ENCODE data around the gene ATP8A1. TPM values are rescaled to one million over a fixed set of nuclear protein-coding genes. Genes with fewer than 3 reads are reported as not detected.
"Not testable (repeated sequence)": the region's sequence is repeated elsewhere in the genome, so short reads cannot be mapped to it uniquely, and the experiment has no call there.

The ATP8A1 gene
- total RNA-seq, 1 experiment from 2014 or later: 0.06 TPM

DNA sequence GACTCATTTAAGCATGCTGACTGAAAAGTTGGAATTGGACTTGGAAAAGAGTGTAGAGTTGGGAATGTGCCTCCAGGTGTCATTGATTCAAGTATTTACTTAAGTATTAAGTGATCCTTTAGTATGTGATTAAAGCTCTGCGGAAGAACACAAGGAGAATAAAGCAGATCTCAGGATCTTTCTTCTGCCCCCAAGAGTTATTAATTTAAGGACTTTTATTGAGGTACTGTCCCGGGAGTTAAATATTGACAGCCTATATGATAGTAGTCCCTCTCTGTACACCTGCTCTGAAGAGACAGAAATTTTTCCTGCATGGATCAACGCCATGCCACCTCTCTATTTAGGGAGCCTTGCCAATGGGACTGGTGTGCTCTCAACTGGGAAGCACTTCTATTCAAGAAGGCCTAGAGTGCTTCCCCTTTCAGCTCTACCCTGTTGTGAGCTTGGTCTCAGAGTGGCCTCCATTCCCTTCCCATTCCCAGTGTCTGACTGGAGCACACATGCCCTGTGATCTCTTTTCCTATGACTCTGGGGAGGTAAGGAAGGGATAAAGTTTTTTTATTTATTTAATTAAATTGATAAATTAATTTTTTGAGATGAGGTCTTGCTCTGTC lies 183.7 kb downstream of the ATP8A1 start:
- DNase-seq (ENCODE audit: low read depth): no peak

DNA sequence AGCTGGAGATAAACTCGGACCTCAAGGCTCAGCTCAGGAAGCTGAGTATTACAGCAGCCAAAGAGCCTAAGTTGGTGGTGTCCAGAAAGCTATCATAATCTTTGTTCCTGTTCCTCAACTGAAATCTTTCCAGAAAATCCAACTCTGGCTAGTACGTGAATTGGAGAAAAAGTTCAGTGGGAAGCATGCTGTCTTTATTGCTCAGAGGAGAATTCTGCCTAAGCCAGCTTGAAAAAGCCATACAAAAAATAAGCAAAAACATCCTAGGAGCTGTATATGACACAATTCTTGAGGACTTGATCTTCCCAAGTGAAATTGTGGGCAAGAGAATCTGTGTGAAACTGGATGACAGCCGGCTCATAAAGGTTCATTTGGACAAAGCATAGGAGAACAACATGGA lies 185.0 kb downstream of the ATP8A1 start:
- DNase-seq (ENCODE audit: low read depth): no peak

DNA sequence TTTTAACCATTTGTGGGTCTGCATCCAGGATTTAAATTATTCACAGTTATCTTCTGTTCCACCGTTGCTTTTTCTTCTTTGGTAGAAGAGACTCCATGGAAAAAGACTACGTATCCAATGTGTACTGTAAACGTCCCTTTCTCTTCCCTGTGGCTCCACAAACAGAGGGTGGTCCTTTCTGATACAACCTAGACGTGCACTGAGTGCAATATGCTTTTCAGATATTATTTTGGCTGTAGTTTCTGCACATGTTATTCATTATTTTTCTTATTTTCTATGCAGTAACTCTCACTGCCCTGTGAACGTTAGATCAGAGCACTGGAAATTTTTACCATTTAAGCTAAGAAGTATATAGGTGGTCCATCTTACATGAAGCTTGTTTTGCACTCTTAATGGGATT lies 186.9 kb downstream of the ATP8A1 start:
- no peak for DNase-seq (ENCODE audit: low read depth)

DNA sequence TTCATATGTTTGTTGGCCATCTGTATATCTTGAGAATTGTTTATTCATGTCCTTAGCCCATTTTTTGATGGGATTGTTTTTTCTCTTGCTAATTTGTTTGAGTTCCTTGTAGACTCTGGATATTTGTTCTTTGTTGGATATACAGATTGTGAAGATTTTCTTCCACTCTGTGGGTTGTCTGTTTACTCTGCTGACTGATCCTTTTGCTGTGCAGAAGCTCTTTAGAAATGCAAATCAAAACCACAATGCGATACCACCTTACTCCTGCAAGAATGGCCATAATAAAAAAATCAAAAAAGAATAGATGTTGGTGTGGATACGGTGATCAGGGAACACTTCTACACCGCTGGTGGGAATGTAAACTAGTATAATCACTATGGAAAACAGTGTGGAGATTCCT lies 189.1 kb downstream of the ATP8A1 start:
- DNase-seq (ENCODE audit: low read depth): not testable (repeated sequence)

DNA sequence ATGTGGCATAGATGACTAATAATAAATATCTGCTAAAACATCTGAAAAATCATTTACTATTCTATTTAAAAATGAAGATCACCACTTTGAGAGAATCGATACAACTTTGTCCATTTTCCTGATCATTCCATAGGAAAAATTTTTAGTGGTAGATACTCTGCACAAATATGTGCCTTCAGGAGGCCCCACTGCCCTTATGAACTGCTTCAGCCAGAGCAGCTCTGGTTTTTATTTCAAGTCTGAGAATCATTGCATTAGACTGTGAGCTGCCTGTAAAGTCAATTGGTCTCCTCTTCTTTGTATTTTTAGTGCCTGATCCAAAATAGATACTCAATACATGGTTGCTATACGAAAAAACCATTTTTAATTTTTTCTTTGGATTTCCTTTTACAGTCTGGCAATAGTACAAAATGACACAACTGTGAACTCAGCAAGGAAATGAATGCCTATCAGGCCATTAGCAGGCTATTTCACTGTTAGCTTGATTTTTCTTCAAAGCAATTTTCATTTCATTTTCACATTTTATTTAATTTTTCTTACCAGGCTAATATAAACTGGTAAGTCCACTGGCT lies 190.5 kb downstream of the ATP8A1 start:
- no peak for DNase-seq (ENCODE audit: low read depth)

DNA sequence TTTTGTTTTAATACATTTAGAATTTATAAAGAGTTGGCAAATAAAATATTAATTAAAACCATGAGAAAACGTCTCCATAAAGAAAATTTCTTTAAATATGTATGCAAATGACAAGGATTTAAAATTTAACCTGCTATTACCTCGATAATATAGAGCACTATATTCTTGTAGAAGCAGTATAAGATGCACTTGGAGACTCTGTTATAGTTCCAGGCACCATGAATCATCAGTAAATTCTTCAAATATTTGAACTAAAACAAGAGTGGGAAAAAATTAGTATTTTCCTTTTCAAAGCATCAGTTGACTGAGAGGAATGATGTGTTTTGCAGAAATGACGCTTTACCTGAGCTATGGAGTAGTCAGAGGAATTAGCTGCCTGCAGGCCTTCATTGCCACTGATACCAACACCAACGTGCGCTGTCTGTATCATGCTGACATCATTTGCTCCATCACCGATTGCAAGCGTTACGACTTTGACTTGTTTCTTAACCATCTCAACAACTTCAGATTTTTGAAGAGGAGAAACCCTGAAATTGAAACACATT lies 192.3 kb downstream of the ATP8A1 start:
- DNase-seq (ENCODE audit: low read depth): no peak

DNA sequence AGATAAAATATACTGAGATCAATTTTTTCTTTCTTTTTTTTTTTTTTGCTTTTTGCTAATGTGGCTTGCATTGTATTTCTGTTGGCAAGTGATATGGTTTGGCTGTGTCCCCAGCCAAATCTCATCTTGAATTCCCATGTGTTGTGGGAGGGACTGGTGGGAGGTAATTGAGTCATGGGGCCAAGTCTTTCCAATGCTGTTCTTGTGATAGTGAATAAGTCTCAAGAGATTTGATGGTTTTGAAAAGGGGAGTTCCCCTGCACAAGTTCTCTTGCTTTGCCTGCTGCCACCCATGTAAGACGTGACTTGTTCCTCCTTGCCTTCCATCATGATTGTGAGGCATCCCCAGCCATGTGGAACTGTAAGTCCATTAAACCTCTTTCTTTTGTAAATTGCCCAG lies 195.7 kb downstream of the ATP8A1 start:
- DNase-seq (ENCODE audit: low read depth): not testable (repeated sequence)

DNA sequence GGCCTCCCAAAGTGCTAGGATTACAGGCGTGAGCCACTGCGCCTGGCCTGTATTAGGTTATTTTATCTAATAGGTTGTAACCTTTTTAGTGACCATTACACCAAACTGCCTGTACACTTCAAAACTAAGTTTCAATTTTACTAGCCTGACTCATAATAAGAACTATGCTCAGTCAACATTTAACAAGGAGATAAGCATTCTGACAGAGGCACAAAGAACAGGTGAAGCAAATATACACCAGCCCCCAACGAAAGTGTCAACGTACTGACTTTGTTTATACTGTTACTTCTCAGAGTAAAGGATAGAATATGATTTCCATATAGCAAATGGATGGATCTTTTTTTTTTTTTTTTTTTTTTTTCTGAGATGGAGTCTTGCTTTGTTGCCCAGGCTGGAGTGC lies 196.9 kb downstream of the ATP8A1 start:
- no peak for DNase-seq (ENCODE audit: low read depth)

DNA sequence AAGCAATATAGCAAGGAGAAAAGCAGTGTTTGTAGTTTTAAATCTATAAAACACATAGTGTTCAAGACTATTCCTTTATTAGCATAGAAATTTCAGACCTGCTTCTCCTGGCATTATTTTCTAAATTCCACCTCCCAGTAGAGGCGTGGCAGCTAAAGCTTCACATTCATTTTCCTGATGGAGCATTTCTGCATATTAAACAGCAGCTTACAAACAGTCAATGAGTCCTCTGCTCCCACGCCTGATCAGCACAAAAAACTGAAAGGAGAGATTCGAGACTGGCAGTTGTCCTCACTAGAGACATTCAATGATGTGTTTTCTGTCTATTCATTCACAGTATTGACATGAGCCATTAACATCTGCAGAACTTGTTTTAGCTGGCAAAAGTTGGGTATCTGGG lies 198.2 kb downstream of the ATP8A1 start:
- DNase-seq (ENCODE audit: low read depth): no peak

DNA sequence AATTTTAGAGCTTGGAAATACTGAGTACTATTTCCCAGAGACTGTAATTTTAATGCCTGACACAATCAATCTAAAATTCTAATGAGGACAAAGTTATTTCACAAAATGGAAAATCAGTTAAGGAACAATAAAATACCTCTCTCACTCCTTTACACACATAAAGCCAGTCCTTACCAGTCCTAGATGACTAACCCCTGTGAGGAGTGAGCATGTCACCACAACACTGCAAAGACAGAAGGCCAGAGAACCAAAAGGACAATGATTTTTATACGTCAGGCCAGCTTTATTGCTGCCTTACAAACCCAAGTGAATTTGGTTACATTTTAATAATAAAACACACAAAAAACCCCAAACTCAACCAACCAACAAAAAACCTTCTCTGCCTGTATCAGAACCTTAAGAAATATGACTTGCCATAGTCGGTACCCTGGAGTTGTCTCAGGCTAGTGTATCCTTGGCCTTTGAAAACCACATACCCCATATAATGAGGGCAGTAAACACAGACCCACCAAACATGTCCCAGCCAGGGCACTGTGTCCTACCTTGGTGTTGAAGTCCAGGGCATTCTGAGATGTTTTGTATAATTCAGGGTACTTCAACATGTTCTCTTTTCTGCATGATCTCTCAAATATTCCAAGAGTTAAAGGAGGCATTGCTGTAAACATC lies 202.0 kb downstream of the ATP8A1 start:
- DNase-seq (ENCODE audit: low read depth): no peak

DNA sequence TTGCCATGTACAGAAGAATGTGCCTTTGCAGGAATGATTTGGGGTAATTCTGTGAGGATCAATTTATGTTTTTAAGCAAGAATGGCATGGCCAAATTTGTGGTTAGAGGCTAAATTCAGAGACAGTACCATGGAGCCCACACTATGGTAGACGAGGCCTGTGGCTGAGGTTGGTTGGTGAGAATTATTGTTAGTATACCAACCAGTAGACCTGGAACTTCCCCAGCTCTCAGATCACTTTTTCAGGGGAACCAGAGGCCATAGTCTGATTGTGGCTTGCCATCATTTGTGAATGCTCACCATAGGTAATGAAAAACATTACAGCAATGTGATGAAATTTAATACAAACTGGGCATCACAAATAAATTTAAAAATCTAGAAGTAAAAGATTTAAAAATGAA lies 203.3 kb downstream of the ATP8A1 start:
- DNase-seq (ENCODE audit: low read depth): no peak

DNA sequence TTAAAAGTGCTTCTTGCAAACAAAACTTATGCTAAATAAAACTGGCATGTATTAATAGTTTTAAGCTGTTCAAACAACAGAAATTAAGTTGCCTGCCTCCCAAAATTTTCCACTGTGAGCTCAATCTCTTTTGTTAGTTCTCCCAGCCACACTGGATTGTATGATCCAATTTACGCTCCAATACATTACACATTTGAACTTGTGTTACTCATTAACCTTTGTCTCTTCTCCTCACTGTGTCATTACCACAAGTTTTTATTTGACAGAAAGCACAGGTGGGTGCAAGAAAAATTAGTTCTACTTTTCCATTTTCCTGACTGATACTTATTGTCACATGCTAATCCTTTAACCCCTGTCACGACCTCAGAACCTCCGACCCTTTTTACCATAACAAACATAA lies 204.1 kb downstream of the ATP8A1 start:
- no peak for DNase-seq (ENCODE audit: low read depth)

DNA sequence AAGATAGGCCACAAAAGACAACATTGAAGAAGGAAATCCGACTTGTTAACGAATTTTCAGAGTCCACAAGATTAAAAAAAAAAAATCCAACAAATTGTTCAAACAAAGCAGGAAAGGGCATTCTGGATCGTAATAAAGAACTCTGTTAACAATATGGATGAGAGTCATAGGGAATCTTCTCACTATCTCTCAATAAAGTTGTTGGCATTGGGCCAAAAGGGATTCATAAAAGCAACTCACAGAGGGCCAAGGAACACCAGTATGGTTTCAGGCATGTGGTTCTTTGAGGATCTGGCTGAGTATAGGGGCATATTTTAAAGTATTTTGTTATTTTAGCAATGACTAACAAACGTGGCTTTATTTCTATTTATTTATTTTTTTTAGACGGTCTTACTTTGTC lies 210.1 kb downstream of the ATP8A1 start:
- no peak for DNase-seq (ENCODE audit: low read depth)

DNA sequence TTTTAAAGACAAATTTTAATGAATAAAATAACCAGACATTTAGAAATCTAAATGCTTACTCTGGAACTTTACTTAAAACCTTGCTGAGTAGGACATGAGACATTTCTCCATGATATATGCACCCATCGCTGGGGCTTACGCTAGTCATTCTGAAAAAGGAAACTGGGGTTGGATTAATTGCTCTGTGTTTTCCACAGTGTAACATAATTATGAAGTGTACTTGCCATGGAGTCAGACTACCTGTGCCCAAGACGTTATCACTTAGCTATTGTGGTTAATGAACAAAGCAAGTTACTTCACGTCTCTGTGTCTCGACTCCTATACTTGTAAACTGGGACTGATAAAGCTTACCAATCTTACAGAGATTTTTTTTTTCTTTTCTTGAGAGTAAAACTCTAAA lies 211.9 kb downstream of the ATP8A1 start:
- DNase-seq (ENCODE audit: low read depth): no peak

DNA sequence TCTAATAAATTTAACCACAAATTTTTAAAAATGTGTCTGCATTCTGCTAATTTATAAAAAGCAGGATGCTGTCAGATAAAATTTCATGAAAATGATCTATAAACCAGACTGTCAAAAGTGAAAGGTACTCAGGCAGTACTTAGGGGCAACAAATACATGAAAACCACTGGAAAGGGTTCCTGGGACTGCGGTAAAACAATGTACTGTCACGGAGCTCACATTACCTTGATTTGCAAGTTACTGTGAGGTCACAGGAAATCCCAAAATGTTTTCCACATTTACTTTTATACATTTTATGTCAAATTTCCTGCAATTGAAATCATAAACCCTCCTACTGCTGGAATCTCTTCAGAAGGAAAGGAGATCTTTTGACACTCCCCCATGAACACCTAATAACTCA lies 214.3 kb downstream of the ATP8A1 start:
- DNase-seq (ENCODE audit: low read depth): no peak

DNA sequence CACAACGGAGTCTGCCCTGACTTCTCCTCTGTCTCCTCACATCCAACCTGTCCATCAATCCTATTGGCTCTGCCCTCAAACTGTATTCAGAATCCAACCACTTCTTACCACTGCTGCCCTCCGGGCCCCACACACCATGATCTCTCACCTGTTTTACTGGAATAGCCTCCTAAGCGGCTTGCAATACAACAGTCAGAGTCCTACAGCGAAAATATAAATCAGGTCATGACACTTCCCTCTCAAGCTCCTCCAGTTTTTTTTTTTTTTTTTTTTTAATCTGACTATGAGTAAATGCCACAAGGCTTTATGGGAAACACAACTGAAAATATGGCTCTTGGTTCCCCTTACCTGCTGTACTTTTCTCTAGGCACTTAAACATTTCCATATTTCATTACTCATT lies 216.8 kb downstream of the ATP8A1 start:
- DNase-seq (ENCODE audit: low read depth): no peak

DNA sequence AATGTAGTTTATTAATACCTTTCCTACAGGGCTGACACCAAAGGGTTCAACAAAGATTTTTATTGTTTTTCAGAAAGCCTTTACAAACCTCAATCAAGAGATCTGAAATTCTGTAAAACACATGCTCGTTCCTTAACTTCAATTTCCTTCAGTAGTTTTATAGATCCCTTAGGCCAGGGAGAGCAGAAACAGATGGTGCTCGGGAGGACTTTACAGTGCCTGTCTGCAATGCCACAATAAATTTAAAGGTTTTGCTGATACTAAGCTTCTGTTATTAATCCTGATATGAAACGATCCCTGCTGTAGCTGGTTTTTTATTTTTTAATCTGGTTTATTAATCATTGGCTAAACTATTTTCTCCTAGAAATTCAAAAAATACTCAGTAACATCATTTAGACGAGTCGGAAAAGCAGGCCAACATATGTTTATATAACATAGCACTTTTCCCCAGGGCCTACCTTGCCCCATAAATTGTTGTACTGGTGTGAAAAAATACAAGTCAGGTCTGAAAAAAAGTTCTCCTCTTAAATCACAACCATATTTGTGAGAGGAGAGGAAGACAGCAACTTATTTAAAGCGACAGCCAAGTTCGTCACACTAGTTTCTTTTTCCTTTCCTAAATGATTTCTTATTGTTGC lies 219.9 kb downstream of the ATP8A1 start:
- DNase-seq (ENCODE audit: low read depth): no peak

DNA sequence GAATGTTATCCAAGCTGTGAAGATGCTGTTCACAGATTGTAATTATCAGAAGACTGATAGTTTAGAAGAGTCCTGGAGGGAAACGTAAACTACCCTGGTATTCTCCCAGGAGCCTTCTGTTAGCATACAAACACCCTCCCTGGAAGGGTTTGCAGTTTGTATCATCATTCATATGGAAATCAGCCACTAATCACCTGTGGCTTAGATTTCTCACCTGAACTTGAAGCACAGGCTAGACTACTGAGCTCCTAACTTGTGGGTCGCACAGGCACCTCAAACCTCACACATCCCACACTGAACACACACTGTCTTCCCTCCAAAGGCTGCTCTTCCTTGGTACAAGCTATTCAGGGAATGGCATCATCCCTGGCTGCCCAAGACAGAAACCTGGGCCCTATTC lies 228.9 kb downstream of the ATP8A1 start:
- DNase-seq (ENCODE audit: low read depth): no peak

DNA sequence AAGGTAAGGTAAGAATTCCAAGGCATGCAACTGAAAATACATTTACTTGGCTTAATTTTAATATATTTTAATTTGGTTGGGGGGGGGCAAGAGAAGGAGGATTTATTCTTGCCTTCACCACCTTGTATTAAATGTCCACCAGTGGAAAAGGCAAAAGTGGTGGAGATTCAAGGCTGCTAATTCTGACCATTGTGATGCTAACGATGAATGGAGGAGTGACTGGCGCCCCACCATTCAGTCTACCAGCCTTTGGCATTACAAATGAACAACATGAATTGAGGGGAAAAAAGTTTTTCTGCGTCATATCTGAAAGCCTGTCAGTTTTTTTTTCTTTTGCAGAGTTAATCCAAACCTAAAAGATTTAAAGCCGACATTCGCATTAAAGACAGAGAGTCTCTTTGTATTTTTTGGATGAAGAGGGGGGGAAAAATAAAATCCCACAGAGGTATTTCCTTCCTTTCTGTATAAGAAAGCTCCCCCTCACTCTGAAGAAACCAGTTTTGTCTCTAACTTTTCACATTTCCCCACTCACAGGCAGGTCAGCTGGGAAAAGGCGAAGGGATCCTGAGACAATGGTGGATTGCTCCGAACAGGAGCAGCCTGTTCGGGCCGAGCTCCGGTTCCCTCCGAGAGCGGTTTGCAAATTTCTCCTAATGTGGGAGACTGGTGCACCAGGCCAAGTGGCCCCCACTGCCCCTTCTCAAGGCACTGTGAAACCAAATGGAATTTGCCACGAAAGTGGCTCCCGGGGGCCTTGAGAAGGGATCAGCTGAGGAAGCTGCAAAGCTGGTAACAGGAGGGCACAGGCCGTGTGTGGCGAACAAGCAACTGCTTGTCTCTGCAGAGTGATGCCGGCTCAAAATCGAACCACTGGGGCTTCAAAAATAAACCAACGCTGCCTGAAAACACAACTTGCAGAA lies 231.5 kb downstream of the ATP8A1 start:
- no peak for DNase-seq (ENCODE audit: low read depth)

DNA sequence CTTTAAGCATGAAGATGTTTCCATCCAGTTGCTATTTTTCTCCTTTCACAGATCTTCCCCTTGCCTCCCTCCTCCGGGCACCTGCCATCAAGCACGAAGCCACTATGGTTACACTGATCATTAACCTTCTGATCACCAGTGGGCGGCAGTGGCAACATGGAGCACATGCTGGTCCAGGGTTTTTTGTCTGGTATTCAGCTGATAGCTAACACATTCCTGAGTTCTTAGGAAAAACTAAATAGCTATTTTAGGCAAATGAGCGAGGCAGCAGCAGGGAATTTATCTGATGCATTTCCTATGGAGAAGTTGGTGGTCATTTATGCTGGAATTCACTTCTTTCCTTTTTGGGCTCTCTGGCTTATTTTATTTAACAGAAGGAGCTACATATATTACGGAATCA lies 236.8 kb downstream of the ATP8A1 start:
- DNase-seq (ENCODE audit: low read depth): no peak

DNA sequence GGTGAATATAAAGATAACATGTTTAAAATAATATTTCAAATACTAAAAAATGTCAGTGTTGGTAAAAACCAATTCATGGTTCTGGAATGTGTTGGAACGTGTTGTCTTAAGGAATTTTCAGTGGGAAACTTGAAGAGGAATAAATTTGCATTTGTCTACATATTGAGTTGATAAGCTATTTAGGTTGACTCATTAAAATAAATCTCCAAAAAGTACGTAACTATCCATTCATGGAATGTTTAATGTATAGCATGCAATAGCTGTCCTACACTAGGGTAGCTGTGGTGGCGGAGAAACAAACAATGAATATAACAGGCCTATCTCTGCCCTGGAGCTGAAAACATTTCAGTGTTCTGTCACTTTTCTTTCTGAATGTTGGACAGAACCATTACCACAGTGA lies 239.4 kb downstream of the ATP8A1 start:
- no peak for DNase-seq (ENCODE audit: low read depth)

DNA sequence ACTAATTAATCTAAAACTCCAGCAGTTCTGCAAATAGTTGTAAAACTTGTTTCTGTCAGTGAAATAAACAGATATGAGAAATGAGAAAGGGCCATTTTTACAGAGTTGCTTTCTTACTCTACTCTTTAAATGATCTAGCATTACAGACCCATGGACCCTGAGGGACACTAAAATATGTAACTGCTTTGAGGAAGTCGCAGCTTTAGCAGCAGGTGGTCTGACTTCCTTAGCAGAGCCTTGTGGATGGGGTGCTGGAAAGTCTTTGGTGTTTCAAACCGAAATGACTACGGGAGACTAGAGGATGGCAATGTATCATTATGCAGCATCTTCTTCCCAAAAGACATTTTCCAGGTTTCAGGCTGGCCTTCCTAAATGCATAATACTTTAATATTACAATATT lies 240.9 kb downstream of the ATP8A1 start:
- no peak for DNase-seq (ENCODE audit: low read depth)

Measured in LHCN-M2 (cell line).